Stimulated activated CD8-positive, alpha-beta memory T cell treated with anti-CD3 and anti-CD28 coated beads, Interleukin-7, amount 100 ng/mL, for 4 hours (primary cell): ENCODE measurements around the gene NR5A1.

Experiments
- DNase-seq, 2 donors: peaks; one replicate each; pipeline ENCODE4 v3.0.0-alpha.2; 2020; ENCODE audit warnings: low read depth in 2 of 2

The NR5A1 gene

DNA sequence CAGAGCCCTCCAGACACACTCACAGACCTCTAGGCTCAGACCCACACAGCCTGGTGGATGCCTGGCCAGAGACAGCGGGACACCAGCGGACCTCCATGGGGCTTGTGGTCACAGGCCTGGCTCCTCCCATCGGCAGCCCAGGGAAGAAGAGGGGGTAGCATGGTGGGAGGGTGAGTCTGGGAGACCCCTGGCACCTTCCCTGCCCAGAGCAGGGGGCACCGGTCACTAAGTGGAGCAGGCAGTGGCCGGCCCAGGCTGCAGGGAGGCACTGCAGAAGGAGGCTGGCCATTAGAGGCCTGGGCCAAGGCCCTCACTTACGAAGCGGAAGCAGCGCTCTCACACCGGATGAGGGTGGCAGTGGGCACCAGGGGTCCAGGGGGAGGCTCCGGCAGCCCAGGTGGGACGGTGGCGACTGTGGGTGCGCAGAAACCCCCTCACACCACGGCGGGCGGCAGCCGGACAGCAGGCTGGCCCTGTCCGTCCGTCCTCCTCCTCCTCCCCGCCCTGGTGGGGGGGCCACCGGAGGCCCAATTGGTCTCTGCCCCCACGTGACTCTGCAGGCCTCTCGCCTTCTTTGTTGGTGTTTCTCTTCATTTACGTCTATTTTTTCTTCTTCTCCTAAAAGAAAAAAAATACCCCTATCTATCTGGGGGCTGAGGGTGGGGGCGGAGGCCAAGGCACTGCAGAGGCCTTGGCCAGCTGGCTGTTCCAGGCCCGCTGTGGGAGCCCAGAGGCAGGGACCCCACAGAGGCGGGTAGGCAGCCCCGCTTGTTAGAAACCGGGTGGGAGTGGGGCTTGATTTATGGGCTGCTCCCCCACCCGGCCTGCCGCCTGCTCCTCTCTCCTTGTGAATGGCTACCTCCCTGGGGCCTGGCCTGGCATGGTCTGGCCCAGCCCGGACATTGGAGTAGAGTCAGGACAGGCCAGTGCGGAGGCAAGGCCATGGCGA, at the start of gene NR5A1:
TSS of gene NR5A1 (minus strand) at position 469 of the 949 bp plus-strand sequence. CDS start 4,004 bp downstream, outside the sequence.
- no peak for DNase-seq

DNA sequence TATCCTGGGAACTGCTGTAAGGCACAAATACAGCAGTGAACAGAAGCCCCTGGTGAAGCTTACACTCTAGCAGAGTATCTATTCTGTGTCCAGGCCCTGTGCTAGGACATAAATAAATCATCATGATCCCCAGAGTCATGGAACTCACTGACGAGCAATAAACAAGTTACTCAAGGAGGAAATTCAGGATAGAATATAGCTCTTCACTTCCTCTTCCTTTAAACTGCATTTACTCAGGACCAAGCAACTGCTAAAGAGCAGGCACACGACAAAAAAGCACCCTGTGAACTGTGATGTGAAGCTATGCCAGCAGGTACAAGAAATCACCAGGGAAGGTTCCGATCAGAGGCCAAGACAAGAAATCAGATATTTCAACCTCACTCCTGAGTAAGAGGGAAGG, 47.8 kb upstream of the NR5A1 start:
- no peak for DNase-seq

DNA sequence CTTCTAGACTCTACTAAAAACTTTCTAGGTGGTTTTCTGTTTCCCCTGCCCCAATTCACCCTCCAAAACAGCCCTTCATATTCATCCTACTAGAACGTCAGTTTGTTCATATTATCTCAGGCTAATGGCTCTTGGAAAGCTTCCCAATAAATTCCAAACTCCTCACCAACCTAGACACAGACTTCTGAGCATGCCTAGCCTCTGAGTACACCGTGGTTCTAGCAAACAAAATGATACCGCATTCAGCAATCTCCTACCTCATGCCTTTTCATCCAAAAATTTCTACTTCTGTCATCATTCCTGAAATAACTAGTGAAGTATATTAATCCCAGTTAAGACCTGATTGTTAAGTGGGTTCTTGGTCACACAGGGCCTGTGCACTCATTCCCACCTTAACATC, 46.5 kb upstream of the NR5A1 start:
- DNase-seq = no peak

DNA sequence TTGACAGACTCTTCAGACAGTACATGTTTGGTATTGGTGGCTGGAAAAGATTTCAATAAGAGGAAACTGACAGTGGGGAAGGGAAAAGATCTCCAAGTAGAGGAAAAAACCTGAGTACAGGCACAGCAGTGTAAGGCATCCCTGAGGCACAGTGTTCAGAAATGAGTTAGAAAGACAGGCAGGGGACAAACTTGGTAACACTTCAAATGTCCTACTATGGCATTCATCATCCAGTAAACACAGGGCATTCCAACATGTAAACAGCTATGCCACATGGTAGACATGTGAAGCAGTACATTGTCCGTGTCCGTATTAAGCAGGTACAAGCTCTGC, 45.0 kb upstream of the NR5A1 start:
- DNase-seq = no peak

DNA sequence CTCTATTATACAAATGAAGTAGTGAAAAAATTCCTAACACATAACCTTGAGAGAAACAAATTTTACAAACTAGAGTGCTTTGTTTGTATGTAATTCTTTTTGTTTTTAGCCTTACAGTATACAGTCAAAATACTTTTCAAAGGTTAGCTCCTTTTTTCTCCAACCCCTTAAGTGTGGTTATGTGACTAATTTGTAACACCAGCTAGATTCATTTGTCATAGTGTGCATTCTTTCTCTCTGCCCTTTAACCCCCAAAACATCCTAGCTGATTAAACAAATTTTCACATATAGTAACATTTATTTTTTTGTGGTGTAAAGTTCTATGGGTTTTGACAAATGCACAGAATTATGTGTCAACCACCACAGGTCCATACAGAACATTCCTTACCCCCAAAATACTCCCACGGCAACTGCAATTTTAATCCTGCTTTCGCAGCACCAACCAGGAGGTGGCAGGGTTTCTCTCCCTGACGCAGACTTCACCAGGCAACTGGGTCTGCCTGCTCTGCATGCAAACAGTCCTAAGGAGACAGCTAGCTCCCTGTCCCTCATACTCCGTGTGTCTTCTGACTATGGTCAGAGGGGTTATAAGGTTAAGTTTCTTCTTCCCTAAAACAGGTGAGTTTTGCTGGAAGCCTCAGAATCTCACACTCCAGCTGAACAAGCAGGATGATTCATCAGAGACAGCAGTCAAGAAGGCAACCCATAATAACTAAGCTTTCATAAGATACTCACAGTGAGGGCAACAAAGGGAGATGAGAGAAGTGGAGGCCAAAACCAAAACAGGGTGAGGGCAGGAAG, 44.5 kb upstream of the NR5A1 start:
- no peak for DNase-seq

DNA sequence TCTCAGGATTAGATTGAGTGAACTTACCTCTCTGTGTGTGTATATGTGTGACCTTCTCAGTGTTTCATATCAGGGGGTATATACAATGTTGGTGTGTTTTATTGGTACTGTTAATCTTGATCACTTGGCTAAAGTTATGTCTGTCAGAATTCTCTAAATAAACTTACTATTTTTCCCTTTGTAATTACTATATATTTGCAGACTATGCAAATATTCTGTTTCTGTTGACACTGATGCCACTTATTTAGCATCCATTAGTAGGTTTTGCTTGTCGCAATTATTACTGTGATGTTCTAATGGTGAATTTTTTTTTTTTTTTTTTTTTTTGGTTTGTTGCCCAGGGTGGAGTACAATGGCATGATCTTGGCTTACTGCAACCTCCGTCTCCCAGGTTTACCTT, 42.9 kb upstream of the NR5A1 start:
- no peak for DNase-seq

DNA sequence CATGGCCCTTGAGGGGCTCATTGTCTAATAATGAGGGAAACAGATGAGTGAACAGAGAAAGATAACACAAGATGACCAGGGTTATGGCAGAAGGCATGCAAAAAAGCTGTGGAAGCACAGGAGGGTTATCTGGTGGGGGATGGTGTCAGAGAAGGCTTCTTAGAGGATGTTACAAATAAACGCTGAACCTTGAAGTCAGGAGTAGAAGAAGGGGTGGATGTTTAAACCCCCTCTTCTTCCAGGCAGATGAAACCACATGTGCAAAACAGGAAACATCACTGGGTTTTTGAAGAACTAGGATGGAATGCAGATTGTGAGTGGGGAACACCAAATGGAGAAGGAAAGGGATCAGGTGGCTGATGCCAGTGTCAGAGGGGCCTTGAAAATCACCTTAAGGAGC, 41.8 kb upstream of the NR5A1 start:
- no peak for DNase-seq

DNA sequence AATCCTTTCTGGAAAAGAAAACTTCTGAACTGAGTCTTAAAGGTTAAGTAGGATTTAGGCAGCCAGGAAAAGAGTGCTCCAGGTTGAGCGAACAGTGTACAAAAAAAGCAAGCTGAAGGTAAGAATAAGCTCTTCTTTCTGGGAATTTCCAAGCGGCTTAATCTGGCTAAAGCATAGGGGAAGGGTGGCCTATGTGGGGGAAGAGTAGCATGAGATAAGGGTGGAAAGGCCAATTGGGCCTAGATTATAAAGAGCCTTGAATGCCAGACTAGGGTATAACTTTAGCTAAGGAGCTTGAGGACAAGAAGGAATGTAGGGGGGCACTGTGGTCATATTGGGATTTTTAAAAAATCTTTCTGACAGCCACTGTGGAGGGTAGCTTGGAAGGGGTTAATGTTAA, 37.3 kb upstream of the NR5A1 start:
- no peak for DNase-seq

DNA sequence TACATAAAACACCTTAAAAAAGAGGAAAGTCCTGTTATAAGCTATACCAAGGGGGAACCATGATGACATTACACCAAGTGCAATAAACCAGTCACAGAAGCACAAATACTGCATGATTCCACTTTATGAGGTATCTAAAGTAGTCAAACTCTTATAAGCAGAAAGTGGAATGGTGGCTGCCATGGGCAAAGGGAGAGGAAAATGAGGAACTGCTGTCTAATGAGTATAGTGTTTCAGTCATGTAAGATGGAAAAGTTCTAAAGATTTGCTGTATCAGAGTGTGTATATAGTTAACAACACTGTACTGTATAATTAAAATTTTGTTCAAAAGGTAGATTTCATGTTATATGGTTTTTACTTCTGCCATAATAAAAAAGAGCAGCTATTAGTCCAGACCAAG, 34.6 kb upstream of the NR5A1 start:
- DNase-seq = no peak

DNA sequence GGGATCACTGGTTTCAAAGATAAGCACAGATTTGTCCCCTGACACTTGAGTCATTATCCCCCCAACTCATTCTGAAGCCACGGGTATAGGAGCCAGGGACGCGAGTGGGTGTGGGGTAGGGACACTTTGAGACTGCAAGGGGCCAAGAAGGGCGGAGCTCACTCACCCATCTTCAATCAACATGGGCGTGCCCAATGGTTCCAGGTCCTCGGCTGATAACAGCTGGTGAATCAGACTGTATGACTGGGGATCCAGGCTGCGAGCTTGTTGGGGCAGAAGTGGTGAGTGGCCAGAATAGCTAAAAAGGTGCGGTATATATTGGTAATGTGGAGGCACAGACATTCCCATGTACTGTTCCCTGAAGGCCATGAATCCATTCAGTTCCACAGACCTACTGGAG, 30.7 kb upstream of the NR5A1 start:
- no peak for DNase-seq

DNA sequence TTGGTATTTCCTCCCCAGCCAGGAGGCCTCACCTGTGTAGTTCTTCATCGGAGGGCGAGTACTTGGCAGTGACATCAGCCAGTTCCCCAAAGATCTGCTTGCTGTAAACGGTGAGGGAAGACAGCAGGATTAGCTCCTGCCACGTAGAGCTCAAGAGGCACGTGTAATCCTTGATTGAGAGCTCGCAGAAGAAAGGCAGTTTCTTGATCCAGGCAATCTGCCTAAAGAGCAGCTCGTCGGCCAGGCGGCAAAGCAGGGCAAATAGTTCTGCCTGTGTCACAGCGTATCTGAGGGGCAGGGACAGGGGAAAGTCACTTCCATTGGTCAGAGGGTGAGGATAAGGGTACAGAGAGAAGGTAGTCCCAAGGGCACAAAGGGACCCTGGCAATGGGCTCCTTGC, 28.6 kb upstream of the NR5A1 start:
- DNase-seq = no peak

DNA sequence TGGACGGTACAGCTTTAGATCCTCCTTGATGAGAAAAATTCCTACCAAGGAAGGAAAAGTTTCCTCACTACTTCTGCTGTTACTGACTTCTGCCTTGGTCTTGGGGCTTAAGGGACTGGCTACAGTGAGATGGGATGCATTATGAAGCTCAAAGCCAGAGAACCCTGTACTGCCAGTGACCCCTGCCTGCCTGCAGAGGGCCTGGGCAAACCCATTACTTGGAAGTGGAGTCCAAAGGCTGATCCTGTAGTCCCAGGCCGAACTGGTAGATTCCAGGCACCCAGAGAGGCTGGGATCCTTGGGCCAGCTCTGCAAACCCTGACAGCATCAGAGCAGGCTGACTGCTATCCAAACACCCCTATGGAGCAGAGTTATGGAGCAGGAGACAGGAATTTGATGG, 25.7 kb upstream of the NR5A1 start:
- DNase-seq = no peak

DNA sequence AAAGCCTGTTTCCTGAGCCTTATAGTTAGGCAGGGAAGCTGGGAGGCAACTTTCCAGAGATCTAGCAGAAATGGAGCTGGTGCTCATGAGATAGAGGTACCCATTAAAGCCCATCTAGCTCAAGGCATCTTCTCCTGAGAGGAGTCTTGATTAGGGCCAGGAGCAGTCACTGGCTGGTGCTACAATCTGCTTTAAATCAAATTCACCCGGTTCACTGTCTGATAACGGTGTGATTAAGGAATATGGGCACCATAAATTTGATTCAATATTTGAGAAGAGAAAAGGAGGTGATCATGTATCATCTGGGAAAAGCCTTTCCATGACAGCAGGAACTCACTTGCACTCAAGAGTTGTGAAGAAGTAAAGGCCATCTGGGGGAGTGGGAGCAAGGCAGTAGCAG, 23.9 kb upstream of the NR5A1 start:
- DNase-seq = no peak

DNA sequence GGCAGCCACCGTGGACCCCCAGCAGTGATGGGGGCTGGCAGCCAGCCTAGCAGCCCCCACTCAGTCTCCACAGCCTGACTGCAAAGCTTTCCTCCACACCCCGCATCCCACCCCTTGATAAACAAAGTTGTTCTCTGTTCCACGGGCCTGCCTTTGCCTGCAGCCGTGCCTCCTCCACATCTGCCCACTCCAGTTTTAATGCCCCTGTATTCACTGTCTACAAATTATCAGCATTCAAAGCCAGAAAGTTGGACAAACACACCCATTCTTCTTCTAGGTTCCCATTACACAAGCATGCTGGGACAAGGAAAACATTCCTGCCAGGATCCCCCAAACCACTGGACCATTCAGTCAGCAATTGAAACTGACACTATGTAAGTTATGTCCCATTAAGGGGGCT, 23.0 kb upstream of the NR5A1 start:
- no peak for DNase-seq

DNA sequence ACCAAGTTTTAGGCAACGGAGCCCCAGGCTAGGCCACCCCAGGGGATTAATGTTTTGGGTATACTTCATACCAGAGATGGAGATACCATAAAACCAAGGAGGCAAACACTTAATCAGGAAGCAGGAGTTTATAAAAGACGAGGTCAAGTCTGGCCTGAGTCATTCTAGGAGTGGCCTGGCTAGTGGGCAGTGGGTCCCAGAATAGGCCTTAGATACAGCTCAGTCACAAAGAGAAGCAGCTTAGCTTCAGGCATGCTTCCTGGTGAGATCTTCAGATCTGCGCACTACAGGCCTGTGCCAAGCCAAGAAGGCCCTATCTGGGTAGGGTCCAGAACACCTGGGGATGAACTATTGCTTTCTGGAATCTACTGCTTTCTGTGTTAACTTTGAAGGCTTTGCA, 20.6 kb upstream of the NR5A1 start:
- no peak for DNase-seq

DNA sequence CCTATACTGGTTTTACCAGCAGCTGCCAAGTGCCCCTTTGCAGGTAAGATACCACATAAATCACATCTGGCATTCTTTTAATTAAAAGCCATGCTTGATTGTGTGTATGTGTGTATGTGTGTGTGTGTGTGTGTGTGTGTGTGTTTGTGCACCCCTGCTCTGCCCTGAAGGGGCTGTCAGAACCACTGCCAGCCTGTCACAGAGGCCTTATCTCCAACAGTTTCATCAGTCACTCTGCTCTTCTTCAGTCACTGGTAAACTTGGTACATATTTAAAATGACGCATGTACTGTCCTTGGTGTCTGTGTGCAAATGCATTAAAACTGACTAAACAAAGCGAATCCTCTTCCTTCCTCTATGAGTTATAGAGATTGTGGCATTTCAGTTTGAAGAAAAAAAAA, 19.0 kb upstream of the NR5A1 start:
- no peak for DNase-seq

DNA sequence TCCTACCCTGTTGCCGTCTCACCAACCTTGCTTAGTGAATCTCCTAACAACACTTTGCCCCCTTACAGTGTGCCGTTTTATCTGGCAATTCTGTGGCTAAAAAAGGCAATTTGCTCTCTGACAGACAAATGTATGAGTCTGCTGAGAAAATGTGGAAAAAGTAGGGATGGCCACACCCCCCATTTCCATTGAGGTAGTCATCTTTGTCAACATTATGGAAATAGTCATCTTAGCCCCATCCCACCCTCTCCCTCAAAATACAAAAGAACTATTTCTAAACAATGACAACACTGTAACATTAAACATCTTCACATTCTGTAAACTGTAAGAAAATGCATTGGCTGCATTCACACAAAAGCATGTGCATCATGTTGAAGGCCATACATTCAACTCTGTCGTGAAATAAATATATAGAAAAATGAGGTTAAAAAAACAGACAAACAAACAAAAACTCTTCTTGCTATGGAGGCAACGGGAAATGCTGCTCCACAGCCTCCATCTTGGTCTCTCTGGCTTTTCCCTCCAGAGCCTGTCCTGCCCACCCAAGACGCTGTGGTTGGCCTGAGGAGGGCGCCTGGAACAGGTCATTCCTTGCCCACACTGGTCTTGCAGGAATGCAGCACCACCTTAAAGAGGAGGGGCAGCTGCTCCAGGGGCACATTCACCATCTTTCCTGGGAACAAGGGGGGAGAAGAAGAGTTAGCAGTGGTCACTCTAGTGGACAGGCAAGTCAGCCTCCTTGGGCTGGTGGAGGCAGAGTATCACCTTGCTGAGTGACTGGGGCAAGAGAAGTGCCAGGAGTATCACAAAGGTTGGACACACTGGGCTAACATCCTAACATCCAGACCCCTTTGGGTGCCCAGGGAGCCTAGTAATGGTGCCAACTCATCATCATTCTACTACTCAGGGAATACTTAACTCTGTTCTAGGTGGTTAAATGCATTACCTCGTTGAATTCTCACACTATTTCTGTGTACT, 15.2 kb upstream of the NR5A1 start:
- DNase-seq = no peak

DNA sequence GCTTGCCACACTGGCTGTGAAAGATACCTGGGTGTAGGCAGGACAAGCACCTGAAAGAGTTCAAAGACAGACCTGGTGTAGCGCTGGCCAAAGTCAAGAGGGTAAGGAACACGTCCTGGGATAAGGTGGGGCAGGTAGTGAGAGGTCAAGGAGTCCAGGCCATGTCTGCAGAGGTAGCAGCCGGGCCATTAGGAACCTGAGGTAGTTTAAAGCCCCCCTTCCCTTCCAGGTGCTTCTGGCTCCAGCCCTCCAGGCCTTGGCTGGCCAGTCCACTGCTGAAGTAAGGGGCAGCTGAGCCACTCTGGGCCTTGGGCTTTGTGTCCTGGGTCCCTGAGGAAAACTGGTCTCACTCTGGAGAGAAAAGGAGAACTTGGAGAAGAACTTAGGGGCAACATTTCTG, 13.9 kb upstream of the NR5A1 start:
- no peak for DNase-seq

DNA sequence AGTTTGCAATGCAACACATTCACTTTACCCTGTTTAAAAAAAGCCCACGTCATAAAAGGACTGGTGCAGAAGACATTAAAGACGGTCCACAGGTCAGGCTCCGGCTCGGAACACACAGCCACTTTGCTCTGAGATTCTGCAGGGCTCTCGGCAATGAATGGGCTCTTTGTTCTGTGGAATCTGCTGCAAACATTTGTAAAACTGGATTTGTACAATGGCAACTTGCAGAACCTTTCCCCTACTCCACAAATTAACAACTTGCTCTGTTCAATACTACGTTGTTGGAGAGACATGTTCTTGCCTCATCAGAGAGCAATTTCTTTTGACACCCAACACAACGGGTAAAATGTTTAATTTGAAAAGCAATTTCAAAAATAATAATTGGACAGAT, 13.0 kb upstream of the NR5A1 start:
- DNase-seq = no peak

DNA sequence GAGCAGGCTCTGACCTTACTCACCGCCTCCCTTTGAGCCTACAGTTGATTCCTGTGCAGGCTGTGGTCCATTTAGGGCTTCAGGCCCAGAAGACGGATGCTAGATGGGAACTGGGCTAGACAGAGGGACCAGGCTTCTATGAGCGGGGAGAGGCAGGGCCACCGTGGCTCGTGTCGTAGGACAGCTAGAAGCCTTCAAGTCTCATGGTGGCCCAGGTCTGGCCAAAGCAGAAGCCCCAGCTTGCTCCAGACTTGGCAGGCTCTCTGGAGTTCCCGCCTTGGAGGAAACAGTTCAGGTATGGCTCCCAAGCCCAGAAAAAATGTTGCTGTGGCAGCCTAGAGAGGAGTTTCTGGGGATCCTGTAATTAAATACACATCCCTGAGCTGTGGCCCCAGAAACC, 10.9 kb upstream of the NR5A1 start:
- no peak for DNase-seq

DNA sequence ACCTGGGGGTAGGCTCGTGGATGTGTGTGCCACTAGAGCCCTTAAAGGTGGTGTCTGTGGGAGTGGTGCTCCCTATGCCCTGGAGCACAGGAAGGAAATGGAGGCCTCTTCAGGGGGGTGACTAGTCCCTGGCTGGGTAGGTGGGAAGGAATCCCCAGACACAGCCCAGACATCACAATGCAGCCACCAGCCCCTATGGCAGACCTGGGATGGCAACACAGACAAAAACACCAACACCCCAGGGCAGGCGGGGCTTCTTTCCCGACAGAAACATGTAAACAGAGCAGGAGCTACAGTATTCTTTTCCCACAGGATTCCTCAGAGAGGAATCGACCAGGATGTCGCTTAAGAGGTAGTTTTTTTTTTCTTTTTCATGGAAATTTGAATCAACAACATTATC, 10.4 kb upstream of the NR5A1 start:
- DNase-seq = no peak

DNA sequence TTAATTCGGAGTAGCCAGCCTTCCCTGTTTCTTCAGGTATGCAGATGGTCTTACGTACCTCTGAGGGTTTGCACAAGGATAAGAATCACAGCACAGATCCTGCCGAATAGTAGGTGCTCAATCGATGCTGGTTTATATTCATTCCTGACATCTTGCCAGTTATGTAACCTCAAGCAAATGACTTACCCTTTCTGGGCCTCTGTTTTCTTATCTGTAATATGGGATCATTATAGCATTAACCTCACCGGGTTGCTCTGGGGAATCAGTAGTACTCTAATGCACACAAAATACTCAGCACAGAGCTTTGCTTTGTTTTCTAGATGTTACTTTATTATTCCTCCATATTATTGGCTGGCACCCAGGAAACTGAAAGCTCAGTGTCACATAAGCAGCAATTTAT, 7.7 kb upstream of the NR5A1 start:
- no peak for DNase-seq
